Measurements from ENCODE around the gene DPAGT1.
"Not testable (repeated sequence)": the region's sequence is repeated elsewhere in the genome, so short reads cannot be mapped to it uniquely, and the experiment has no call there.

Gene DPAGT1

DNA sequence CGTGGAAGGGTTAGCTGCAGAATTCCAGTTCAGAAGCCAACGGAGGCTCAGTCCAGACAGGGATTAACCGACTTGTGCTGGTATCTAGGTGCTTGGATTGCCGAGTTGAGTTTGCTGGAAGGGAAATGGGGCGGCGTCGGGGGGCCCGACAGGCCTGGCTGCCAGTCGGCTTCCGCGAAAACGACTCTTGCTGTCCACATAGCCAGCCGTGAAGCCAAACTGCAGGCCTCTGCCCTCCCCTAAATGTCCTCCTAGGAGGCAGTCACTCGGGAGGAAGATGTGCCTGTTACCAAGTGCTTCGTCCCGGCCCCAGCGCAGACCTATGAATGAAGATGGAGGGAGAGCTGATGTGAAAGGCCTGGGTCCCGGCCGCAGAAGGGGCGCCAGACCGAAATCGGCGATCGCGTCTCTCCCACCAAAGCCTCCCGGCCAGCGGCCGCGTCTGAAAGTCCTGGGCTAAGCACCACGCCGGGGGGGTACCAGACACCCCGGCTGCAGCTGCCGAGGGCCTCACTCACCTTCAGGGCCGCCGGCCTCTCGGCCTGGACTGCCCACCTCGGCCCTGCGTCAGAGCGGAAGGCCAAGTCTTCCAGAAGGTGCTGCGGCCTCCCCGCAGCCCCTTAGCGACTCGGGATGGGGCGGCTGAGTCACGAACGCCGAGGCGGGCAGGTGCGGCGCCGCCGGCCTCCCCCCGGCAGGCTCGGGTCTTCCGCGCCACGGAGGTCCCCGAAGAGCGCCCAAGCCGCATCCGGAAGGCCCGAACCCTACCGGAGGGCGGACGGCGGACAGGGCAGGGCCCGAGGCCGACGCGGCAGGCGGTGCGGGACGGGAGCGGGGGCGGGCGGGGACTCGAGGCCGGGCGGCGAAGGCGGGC, 7.5 kb downstream of the DPAGT1 start:
- DNase-seq = peak in 2 of 4 experiments; percentile 43 to 46

GRCh38 chr11:119092880-119093842, 8.5 kb downstream of the DPAGT1 start:
- DNase-seq = no peak

DNA sequence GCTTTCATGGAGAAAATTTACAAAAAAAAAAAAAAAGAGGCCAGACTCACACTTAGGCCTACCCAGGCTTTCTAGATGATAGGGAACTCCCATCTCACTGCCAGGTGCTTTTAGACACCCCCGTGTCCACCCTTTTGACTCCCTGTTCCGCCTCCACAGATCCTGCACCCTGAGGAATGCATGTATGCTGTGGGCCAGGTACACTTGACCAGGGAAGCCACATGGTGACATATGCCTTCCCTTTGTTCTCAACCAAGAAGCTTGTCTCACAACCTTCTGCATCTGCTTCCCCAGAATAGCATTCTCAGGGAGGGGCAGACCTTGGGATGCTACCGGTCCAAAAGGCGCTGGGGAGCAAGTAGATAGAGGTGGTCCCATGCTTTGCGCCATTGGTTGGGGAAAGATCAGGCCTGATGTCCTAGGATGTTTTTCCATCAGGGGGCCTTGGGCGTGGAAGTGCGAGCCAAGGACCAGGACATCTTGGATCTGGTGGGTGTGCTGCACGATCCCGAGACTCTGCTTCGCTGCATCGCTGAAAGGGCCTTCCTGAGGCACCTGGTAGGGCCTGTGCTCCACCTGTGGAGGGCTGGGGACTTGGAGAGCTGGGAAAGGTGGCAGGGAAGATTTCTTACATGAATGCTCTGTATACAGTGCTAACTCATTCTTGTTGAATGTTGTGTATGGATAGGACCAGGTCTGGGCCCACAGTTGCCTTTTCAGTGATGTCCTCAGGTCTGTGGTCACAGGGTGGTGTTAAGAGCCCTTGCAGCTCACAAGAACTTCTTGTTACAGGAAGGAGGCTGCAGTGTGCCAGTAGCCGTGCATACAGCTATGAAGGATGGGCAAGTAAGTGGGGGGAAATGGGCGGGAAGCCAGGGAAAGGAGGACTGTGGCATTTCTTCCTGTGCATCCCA, 9.4 kb downstream of the DPAGT1 start:
- no peak for DNase-seq

- DNase-seq = no peak
These were observed 10.5 kb downstream of the DPAGT1 start for GRCh38 chr11:119091178-119091577.

DNA sequence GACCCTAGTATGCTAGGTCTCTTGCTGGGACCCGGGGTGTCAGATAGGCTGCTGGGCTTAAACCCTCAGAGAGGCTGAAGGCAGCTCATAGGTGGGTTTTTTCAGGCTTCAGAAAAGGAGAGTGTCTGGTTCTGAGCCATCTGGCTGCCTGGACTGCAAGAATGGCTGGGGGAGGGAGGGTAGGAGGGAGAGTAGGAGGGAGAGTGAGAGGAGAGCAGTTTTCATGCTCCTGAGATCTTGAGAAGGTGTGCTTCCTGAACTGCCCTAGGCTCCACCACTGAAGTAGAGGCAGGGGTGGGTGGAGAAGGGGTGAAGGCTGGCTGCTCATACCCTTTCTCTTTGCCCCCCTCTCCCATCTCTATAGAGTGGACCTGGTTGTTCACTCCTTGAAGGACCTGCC, 12.3 kb downstream of the DPAGT1 start:
- DNase-seq = no peak

- no peak for DNase-seq
These were observed 13.2 kb downstream of the DPAGT1 start for GRCh38 chr11:119088406-119088805.

DNA sequence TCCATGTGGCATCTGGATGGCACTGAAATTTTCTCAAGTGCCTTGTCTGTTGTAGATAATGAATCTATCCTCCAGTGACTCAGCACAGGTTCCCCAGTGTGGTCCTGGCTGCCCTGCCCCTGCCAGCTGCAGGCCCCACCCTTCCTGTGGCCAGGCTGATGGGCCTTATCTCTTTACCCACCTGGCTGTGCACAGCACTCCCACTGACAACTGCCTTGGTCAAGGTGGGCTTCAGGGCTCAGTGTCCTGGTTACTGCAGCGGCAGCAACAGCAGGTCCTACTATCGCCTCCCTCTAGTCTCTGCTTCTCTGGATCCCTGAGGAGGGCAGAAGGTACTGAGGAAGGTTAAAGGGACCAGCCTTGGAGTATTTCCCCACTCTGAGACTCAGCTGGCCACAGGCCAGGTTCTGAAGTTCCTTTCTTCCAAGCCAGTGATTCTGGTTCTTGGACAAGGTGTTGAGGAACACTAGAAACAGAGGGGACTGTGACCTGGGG, 13.9 kb downstream of the DPAGT1 start:
- DNase-seq = no peak

DNA sequence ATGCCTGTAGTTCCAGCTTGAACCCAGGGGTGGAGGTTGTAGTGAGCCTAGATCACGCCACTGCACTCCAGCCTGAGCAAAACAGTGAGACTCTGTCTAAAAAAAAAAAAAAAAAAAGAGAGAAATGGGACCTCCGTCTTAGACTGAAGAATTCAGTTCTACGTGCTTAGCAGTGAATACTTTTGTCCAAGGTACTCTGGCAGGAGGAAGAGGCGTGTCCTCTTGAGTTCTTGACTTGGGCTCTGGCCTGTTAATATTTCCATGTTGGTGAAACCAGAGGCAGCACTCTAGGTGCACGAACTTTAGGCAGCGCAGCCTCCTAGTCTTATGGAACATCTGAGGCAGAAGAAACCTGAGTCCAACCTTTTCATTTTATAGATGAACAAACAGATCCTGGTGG, 14.5 kb downstream of the DPAGT1 start:
- DNase-seq = no peak

DNA sequence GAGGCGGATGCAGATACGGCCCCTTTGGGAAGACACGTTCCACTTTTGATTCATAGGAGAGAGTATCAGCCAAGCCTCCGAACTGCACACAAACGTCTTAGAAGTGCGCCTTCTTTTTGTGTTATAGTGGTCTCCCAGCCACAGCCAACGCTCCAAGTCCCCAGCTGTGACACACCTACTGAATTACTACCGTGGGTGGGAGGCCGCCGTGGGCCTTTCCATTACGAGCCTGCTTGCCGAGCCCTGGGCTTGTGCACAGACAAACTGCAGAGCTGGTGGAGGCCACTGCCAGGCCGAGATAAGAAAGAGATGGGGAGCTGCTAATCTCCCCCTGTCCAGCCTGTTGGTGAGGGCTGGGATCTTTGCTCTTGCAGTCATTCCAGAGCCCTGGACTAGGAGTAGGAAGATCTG, 16.2 kb downstream of the DPAGT1 start:
- DNase-seq = no peak

DNA sequence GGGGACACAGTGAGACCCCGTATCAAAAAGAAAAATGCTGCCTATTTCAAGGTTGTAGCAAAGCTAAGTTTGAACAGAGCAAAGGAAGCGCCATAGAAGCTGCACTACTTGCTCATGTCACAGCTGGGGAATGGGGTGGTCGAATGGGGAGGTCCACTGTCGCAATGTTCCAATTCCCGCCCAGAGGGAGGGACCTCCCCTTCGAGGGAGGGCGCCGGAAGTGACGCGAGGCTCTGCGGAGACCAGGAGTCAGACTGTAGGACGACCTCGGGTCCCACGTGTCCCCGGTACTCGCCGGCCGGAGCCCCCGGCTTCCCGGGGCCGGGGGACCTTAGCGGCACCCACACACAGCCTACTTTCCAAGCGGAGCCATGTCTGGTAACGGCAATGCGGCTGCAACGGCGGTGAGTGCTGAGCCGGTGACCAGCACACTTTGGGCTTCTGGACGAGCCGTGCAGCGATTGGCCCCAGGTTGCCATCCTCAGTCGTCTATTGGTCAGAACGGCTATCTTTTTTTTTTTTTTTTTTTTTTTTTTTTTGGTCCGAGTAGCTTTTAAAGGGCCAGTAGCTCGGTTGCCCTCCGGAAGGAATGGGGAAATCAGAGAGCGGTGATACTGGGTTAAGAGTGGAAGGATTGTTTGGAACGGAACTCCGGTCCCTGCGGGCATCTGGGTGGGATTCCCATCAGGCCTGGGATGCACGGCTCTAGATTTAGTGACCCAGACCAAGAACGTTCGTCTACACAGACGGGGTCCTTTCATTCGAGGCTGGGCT, 16.8 kb downstream of the DPAGT1 start, which contains the start of gene HMBS:
Gene HMBS, plus strand, starts transcription at position 219 of the 774 bp plus-strand sequence. Its CDS starts 153 bp downstream, at position 372.
- peak; percentile 66 to 80 (median 74) for DNase-seq

DNA sequence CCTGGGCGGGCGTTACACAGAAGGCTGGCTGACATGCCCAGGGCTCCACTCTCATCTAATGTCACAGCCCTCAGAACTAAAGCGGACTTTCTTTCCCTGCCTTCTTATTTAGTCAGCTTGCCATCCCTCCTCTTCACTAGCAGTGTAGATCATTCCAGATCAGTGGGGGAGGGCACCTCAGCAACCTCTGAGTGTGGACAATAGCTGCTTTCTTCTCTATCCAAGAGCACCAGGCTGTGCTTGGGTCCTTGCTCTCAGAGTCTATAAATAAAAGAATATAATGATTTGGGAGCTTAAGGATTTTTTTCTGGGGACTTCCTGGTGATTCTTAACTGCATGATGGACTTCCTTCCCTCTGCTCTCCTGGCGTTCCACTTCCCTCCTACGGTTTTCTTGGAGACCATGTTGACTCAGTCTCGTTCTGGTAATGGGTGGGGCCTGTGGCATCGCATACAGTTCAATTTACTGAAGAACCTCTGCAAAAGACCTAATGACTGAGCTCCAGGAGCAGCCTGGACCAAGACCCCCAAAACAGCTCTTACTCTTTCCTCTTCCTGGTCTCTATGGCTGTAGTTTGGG, 19.9 kb downstream of the DPAGT1 start:
- DNase-seq = no peak

- no peak for DNase-seq
These were observed 22.8 kb downstream of the DPAGT1 start for GRCh38 chr11:119078675-119079420.

DNA sequence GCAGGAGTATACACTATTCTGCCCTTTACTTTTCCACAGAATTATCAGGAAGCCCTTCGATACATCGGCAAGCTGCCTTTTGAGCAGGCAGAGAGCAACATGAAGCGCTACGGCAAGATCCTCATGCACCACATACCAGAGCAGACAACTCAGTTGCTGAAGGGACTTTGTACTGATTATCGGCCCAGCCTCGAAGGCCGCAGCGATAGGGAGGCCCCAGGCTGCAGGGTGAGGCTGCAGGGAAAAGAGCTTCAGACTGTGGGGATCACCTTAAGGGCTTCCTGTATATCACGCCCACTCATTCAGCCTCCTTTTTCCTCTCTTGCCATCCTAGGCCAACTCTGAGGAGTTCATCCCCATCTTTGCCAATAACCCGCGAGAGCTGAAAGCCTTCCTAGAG, 23.8 kb downstream of the DPAGT1 start:
- DNase-seq = no peak

DNA sequence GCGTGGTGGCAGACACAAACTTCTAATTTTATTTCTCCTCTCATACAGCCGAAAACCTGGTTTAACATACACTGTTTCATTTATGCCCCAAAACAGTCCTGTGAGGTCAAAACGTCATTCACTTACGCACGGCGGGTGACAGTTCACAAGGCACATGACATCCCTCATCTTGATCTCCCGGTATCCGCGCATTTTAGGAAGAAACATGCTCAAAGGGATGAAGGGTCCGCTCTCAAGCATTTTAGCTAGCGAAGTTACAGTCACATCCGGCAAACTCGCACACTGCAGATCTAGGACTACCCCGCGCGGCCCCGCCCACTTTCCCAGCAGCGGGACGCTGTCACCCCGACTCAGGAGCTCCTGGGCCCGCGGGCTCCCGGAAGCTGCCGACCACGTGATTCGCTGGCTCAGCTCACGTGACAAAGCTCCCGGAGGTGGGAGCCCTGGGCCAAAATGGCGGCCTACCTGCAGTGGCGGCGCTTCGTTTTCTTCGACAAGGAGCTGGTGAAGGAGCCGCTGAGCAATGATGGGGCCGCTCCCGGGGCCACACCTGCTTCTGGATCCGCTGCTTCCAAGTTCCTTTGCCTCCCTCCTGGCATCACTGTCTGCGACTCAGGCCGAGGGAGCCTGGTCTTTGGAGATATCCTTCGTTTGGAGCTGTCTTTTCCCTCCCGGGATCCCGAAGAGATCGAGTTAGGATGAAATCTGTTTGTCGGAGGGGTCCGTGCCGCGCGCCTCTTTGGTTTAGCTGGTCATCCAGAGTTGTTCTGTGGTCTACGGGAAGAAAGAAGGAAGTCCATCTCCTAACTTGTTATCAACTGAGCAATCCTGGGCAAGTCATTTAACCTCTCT, 34.1 kb downstream of the DPAGT1 start, which contains the start of gene VPS11:
Gene VPS11, plus strand, starts transcription at position 448 of the 852 bp plus-strand sequence. Its CDS starts 6 bp downstream, at position 454.
- peak; percentile 91 to 96 (median 94) for DNase-seq

- no peak for DNase-seq
These were observed 36.3 kb downstream of the DPAGT1 start for GRCh38 chr11:119065369-119065768.

GRCh38 chr11:119062779-119063178, 38.9 kb downstream of the DPAGT1 start:
- no peak for DNase-seq

DNA sequence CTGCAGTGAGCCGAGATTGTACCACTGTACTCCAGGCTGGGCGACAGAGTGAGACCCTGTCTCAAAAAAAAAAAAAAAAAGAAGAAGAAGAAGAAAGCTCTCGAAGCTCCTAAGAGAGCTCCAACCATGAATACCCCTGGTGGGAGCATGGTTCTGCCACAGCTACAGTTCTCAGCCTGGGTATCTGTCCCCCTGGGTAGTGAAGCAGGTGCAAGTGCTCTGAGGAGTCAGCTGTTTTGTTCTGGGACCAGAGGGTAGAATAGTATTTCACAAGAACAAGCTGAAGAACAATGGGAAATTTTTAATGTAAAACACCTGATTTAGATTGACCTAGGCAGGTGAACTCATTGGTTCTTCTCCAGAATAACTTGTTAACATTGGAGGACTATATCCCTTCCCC, 40.4 kb downstream of the DPAGT1 start:
- no peak for DNase-seq

- not testable (repeated sequence) for DNase-seq
These were observed 42.5 kb downstream of the DPAGT1 start for GRCh38 chr11:119059128-119059527.

Measured in activated CD4-positive, CD25-positive, alpha-beta regulatory T cell (primary cell).